CD14-positive monocyte (primary cell): ENCODE data around the gene ARNT2. TPM values are rescaled to one million over a fixed set of nuclear protein-coding genes. Genes with fewer than 3 reads are reported as not detected.
A peak's percentile ranks its signal among the peaks of the same experiment; 100 is the strongest.

Experiments
- DNase-seq, 3 donors: peaks; one replicate each; pipeline ENCODE4 v3.0.0-alpha.2; 2011 to 2022
- H2AFZ ChIP-seq: 2 replicates; pipeline ENCODE4 v1.6.0; 2012; ENCODE audit warnings: mild to moderate bottlenecking, low read depth, low read length, inconsistent platforms; ENCODE audit not compliant: insufficient read depth, poor library complexity, severe bottlenecking
- H3K27ac ChIP-seq, 2 donors: 1 replicate in 1 of 2; 2 replicates in 1 of 2; pipeline ENCODE4 v1.5.1; 2012 to 2013; ENCODE audit warnings: low read length in 2 of 2, control low read depth in 1 of 2, inconsistent platforms in 1 of 2, low read depth in 1 of 2, mild to moderate bottlenecking in 1 of 2
- H3K27me3 ChIP-seq, 2 donors: one replicate each; pipeline versions ENCODE4 v1.6.0 to v1.6.1; 2011 to 2013; ENCODE audit warnings: low read length in 2 of 2; ENCODE audit not compliant: control insufficient read depth in 2 of 2, insufficient read depth in 2 of 2
- H3K36me3 ChIP-seq, 2 donors: replicated peaks in 1 of 2; 1 replicate in 1 of 2; 2 replicates in 1 of 2; pipeline versions ENCODE4 v1.5.1 to v1.6.1; 2012 to 2013; ENCODE audit warnings: low read length in 2 of 2, control low read depth in 1 of 2, inconsistent platforms in 1 of 2, mild to moderate bottlenecking in 1 of 2; ENCODE audit not compliant: insufficient read depth in 2 of 2, control insufficient read depth in 1 of 2
- H3K4me1 ChIP-seq, 2 donors: 1 replicate in 1 of 2; 2 replicates in 1 of 2; pipeline versions ENCODE4 v1.5.1 to v1.6.1; 2012 to 2013; ENCODE audit warnings: low read length in 2 of 2, control low read depth in 1 of 2, inconsistent platforms in 1 of 2, mild to moderate bottlenecking in 1 of 2, moderate library complexity in 1 of 2; ENCODE audit not compliant: insufficient read depth in 2 of 2, control insufficient read depth in 1 of 2
- H3K4me2 ChIP-seq: replicated peaks from 2 replicates; pipeline ENCODE3; 2012; ENCODE audit warnings: low read length, moderate library complexity, mild to moderate bottlenecking; ENCODE audit not compliant: poor library complexity, severe bottlenecking; ENCODE audit errors: extremely low read depth
- H3K4me3 ChIP-seq, 3 experiments: fragments of 200-600 bp in 1 of 3; sonication (generic) in 1 of 3; replicated peaks in 1 of 3; 1 replicate in 2 of 3; 2 replicates in 1 of 3; pipeline ENCODE4 v1.5.1; 2011 to 2013; ENCODE audit warnings: low read length in 3 of 3, mild to moderate bottlenecking in 3 of 3, control low read depth in 2 of 3, low read depth in 2 of 3, inconsistent platforms in 1 of 3, moderate library complexity in 1 of 3
- H3K79me2 ChIP-seq: 2 replicates; pipeline ENCODE4 v1.6.0; 2012; ENCODE audit warnings: mild to moderate bottlenecking, control low read depth, inconsistent platforms, low read length, moderate library complexity; ENCODE audit not compliant: insufficient read depth
- H3K9ac ChIP-seq: 2 replicates; pipeline ENCODE4 v1.6.0; 2017; ENCODE audit warnings: low read length, mild to moderate bottlenecking; ENCODE audit not compliant: insufficient read depth, poor library complexity, severe bottlenecking
- H3K9me3 ChIP-seq, 2 donors: replicated peaks in 1 of 2; 1 replicate in 1 of 2; 2 replicates in 1 of 2; pipeline versions ENCODE4 v1.5.1 to v1.6.1; 2012 to 2013; ENCODE audit warnings: low read length in 2 of 2, control low read depth in 1 of 2; ENCODE audit not compliant: control insufficient read depth in 1 of 2, insufficient read depth in 1 of 2
- H4K20me1 ChIP-seq: 2 replicates; pipeline ENCODE4 v1.6.0; 2012; ENCODE audit warnings: mild to moderate bottlenecking, low read length, control low read depth, moderate library complexity; ENCODE audit not compliant: insufficient read depth
- H3K27ac Mint-ChIP-seq, 7 donors: one replicate each; pipeline ENCODE4 v1.8.0; 2020; ENCODE audit warnings: mild to moderate bottlenecking in 7 of 7, mixed read lengths in 7 of 7, moderate library complexity in 6 of 7, inconsistent platforms in 2 of 7
- H3K27me3 Mint-ChIP-seq, 3 donors: one replicate each; pipeline ENCODE4 v1.8.0; 2021 to 2022; ENCODE audit warnings: low read depth in 3 of 3, mild to moderate bottlenecking in 3 of 3, mixed read lengths in 3 of 3, moderate library complexity in 3 of 3, inconsistent platforms in 1 of 3
- H3K36me3 Mint-ChIP-seq, 2 donors: one replicate each; pipeline ENCODE4 v1.8.0; 2020; ENCODE audit warnings: mixed read lengths in 2 of 2, inconsistent platforms in 1 of 2, mild to moderate bottlenecking in 1 of 2
- H3K4me1 Mint-ChIP-seq: one replicate; pipeline ENCODE4 v1.8.0; 2020; ENCODE audit warnings: mild to moderate bottlenecking, mixed read lengths
- H3K4me3 Mint-ChIP-seq, 2 donors: one replicate each; pipeline ENCODE4 v1.8.0; 2020; ENCODE audit warnings: mild to moderate bottlenecking in 2 of 2, mixed read lengths in 2 of 2, moderate library complexity in 1 of 2
- H3K9me3 Mint-ChIP-seq, 7 donors: one replicate each; pipeline ENCODE4 v1.8.0; 2020 to 2022; ENCODE audit warnings: mixed read lengths in 7 of 7, mild to moderate bottlenecking in 6 of 7, moderate library complexity in 6 of 7, inconsistent platforms in 2 of 7
- WGBS: methylation state at CpG from one replicate; pipeline ENCODE4 v1.1.5; 2013; ENCODE audit warnings: missing lambda C conversion rate; ENCODE audit not compliant: insufficient coverage; 5-methylcytosine and 5-hydroxymethylcytosine counted together
- intact Hi-C, 2 donors: fragments of 100-400 bp; cut with micrococcal nuclease; formaldehyde crosslinking; loops; one replicate each; pipeline versions ENCODE4 v1.15.0 to v1.15.1; 2023
- polyA plus RNA-seq, 3 donors: library from polyadenylated mRNA; depleted of rRNA in 1 of 3; unstranded in 2 of 3; stranded (reverse) in 1 of 3; fragments of 300-500 nt in 2 of 3; fragments of >200 nt in 1 of 3; fragmentation: Illumina TruSeq in 2 of 3; gene quantifications; 1 replicate in 2 of 3; 2 replicates in 1 of 3; pipeline ENCODE4 v1.2.3, GENCODE V29; 2012 to 2021
- TF ChIP-seq, protein P1 (sequence below): fragments of 200-600 bp; IDR thresholded peaks from one replicate; pipeline ENCODE4 v1.8.0; 2022; ENCODE audit warnings: antibody characterized with exemption, mild to moderate bottlenecking

The ARNT2 gene
- polyA plus RNA-seq, 3 donors, result not detected

DNA sequence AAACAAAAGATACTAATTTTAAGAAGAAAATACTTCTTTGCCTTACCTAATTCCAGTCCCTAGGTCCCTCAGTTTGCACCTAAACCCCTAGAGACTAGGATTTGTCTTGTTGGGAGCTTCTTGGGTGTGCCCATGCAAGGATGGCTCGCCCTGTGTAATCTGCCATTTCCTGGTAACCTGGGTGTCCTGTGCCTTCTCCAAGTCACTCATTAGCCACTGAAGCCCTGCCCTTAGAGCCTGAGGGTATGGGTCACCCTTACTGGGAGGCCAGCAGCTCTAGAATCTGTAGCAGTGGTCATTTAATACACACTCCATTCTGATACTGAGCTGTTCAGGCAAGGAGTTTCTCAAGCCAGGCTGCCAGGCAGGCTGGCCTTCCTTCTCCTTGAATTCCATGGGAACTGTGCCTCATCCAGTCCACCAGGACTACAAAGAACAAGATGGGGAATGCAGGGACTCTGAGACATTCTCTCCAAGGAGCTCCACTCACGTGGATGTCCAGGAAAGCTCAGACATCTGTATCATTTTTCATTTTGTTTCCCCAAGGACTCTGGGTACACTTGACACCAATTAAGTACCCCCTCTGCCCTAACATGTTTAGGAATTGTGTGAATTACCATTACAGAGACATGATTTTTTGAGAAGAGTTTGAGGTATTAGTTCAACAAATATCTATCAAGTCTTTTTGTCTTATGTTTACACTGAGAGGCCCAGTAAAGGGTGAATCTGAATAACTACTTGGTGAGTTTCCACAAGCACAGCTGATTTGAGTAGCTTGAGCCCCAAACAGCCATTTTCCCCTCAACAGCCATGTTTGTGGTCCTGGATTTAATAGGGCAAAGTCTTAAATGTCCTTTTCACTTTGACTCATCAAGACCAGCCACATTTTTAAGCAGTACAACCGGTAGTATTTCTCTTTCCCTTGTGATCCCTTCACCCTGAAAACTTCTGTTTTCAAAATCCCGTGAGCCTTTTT is 52.6 kb downstream of the ARNT2 start:
- Mint-ChIP-seq H3K4me1 (peaks cover 11% of the 10 kb centered on the region), H3K4me3 (peak overlapping the region in 1 of 2 donors; percentile 28), H3K36me3 (peaks cover 0 to 3% of the 10 kb centered on the region in 2 donors), H3K27ac (no peak overlapping the region), H3K9me3 (peaks cover 0 to 2% (median 0%) of the 10 kb centered on the region in 7 donors), H3K27me3 (peaks cover 43 to 63% (median 51%) of the 10 kb centered on the region in 3 donors)
- intact Hi-C loops, result loop anchor here (2.0 to 10.0 kb wide), 4 partner anchors 320 to 808 kb away; partner anchors contain the start of gene CEMIP (in 2 of the 2)
- DNase-seq, result no peak
- Histone ChIP-seq H3K79me2 (no peaks in the 10 kb centered on the region), H3K27ac (no peak overlapping the region), H4K20me1 (no peaks in the 10 kb centered on the region), H3K36me3 (no peaks in the 10 kb centered on the region), H3K4me3 (no peak overlapping the region), H3K9ac (no peak overlapping the region), H3K4me2 (no peak overlapping the region), H3K4me1 (peaks cover 5 to 8% of the 10 kb centered on the region in 2 donors), H2AFZ (no peak overlapping the region), H3K27me3 (peaks cover 23 to 54% of the 10 kb centered on the region in 2 donors), H3K9me3 (no peaks in the 10 kb centered on the region)
- 63% methylated on average over 1 of the region's 4 CpGs for WGBS
- TF ChIP-seq, protein P1, sequence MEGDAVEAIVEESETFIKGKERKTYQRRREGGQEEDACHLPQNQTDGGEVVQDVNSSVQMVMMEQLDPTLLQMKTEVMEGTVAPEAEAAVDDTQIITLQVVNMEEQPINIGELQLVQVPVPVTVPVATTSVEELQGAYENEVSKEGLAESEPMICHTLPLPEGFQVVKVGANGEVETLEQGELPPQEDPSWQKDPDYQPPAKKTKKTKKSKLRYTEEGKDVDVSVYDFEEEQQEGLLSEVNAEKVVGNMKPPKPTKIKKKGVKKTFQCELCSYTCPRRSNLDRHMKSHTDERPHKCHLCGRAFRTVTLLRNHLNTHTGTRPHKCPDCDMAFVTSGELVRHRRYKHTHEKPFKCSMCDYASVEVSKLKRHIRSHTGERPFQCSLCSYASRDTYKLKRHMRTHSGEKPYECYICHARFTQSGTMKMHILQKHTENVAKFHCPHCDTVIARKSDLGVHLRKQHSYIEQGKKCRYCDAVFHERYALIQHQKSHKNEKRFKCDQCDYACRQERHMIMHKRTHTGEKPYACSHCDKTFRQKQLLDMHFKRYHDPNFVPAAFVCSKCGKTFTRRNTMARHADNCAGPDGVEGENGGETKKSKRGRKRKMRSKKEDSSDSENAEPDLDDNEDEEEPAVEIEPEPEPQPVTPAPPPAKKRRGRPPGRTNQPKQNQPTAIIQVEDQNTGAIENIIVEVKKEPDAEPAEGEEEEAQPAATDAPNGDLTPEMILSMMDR, result no peak

GRCh38 chr15:80457896-80458295 is 53.7 kb downstream of the ARNT2 start:
- Mint-ChIP-seq H3K9me3 (peaks cover 0 to 2% (median 0%) of the 10 kb centered on the region in 7 donors), H3K4me3 (no peak overlapping the region), H3K4me1 (peaks cover 11% of the 10 kb centered on the region), H3K27ac (no peak overlapping the region), H3K27me3 (peaks cover 52 to 74% (median 60%) of the 10 kb centered on the region in 3 donors), H3K36me3 (peaks cover 0 to 3% of the 10 kb centered on the region in 2 donors)
- DNase-seq, result no peak
- H3K4me2 ChIP-seq, result no peak overlapping the region
- no peaks in the 10 kb centered on the region for H3K79me2 ChIP-seq
- no peak overlapping the region for H3K4me3 ChIP-seq
- TF ChIP-seq, protein P1, result no peak
- H3K4me1 ChIP-seq, result peaks cover 5 to 8% of the 10 kb centered on the region in 2 donors
- no peaks in the 10 kb centered on the region for H4K20me1 ChIP-seq
- intact Hi-C loops, result loop anchor here (2.0 to 10.0 kb wide), 4 partner anchors 319 to 807 kb away; partner anchors contain the start of gene CEMIP (in 2 of the 2)
- H3K36me3 ChIP-seq, result no peaks in the 10 kb centered on the region
- H3K27ac ChIP-seq, result no peak overlapping the region
- H2AFZ ChIP-seq, result no peak overlapping the region
- 100% methylated on average over 1 of the region's 3 CpGs for WGBS
- no peaks in the 10 kb centered on the region for H3K9me3 ChIP-seq
- H3K27me3 ChIP-seq, result peaks cover 32 to 65% of the 10 kb centered on the region in 2 donors
- H3K9ac ChIP-seq, result no peak overlapping the region
